HG02798 (cell line): ENCODE measurements around the gene DHX29.
"Not testable (repeated sequence)": the region's sequence is repeated elsewhere in the genome, so short reads cannot be mapped to it uniquely, and the experiment has no call there.

Experiments
- ATAC-seq: cut with Tn5 transposase; IDR thresholded peaks from one replicate; pipeline ENCODE4 v1.9.1; 2021; ENCODE audit warnings: mild to moderate bottlenecking; ENCODE audit not compliant: unreplicated experiment, poor library complexity

DHX29 gene

DNA sequence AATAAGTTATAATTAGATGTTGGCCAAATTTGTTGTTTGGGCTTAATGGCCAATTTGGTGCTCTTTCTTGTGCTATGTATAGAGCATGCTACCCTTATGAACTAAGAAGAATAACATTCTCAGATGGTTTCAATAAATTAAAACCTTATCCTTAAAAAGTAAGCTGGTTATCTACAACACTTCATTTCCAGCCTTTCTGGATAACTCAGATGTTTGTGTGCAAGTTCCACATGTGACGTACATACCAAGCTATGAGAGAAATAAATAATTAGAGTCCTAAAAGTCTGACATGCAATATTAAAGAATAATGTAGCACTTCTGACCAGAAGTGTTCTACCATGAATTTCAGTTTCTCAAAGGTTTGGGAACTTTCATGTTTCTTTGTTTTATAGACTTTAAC, 12.0 kb upstream of the DHX29 start:
- ATAC-seq, result no peak

DNA sequence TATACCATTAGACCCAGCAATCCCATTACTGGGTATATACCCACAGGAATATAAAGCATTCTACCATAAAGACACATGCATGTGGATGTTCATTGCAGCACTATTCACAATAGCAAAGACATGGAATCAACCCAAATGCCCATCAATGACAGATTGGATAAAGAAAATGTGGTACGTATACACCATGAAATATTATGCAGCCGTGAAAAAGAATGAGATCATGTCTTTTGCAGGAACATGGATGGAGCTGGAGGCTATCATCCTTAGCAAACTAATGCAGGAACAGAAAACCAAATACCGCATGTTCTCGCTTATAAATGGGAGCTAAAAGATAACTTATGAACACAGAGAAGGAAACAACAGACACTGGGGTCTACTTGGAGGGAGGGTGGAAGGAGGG, 10.7 kb upstream of the DHX29 start:
- not testable (repeated sequence) for ATAC-seq

DNA sequence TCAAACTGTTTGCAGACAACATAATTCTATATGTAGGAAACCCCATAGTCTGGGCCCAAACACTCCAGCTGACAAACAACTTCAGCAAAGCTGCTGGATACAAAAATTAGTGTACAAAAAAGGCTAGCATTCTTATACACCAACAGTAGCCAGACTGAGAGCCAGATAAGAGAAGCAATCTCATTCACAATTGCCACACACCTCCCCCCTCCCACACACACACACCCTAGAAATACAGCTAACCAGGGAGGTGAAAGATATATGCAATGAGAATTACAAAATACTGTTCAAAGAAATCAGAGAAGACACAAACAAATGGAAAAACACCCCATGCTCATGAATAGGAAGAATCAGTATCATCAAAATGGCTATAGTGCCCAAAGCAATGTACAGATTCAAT, 9.3 kb upstream of the DHX29 start:
- no peak for ATAC-seq

DNA sequence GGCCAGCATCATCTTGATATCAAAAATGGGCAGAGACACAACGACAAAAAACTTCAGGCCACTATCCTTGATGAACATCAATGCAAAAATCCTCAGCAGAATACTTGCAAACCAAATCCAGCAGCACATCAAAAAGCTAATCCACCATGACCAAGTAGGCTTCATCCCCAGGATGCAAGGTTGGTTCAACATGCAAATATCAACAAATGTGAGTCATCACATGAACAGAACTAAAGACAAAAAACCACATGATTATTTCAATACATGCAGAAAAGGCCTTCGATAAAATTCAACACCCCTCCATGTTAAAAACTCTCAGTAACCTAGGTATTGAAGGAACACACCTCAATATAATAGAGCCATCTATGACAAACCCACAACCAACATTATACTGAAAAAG, 8.8 kb upstream of the DHX29 start:
- ATAC-seq, result no peak

DNA sequence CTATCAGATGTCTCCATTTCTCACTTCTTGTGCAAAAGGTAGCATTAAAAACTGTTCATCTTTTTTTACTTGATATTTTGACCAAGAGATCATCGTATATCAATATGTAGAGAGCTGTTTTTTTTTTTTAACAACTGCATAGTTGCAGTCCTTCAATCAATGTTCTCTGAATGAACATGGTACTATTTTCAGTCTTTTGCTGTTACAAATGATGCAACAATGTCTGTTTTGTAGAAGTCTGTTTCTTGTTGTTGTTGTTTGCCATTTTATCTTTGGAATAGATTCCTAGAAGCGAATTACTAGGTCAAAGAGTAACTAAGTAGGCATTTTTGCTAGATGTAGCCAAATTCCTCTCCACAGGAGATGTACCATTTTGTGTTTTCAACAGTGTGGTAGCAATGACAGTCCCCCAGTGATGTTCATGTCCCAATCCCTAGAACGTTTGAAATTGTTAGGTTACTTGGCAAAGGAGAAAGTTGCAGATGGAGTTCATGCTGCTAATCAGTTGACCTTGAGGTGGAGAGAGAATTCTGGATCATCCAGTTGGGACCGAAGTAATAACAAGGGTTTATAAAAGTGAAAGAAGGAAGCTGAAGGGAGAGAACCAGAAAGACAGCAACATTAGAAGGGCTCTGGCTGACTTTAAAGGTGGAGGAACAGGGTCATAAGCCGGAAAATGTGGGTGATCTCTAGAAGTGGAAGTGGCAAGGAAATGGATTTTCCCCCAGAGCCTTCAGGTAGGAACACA, 6.5 kb upstream of the DHX29 start:
- ATAC-seq, result no peak

DNA sequence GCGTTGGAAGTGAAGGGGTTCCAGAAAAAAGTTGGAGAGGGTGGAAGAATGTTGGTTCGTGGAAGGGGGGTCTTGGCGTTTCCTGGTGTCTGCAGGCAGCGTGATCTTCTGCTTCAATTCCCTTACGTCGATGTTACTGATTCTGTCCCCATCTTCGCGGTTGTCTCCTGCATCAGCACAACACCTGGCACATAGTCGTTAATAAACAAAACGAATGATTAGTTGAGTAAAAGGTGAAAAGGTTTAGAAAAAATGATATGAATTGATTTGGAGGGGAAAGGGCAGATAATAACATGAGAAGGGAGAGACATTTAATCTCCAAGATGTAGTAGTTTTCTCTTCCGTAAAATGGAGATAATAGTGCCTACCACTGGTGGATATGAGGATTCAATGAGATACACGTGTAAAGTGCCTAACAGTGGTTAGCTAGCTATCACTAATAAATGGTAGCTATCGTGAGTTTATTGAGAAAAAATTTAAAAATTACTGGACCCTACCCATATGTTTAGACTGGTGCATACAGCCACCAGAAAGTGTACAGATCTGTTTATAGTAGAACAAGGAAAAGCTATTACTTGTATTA, 851 bp upstream of the DHX29 start:
- no peak for ATAC-seq

DNA sequence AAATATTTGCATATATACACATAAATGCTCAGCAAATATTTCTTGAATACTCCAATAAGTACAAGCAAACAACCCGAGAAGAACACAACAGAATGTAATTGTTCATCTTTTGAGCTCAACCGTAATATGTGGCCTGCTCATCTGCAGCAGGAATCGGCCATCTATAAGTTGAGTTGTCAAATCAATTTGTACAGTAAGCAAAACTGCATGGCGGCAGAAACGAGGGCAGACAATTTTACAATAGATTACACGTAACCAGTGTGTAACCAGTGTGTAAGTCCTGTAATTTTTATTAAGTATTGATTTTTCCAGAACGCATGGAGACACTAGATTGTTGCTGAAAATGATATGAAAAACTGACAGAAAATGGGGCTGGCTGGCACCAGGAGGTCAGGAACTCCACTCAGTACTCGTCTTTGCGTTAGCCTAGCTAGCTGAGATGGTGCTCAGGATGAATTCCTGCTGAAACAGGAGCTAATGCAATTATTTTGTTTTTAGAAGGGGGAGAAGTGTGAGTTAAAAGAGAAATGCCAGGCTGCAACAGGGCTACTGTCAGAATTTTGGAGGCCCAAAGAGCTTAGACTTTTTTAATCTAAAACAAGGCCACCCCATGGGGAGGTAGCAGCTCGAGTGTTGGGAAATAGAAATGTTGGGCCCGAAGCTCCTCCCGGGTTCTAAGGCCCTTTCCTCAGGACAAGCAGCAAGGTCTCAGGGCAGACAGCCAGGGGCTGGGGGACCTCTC, 682 bp downstream of the DHX29 start:
- ATAC-seq, result no peak

DNA sequence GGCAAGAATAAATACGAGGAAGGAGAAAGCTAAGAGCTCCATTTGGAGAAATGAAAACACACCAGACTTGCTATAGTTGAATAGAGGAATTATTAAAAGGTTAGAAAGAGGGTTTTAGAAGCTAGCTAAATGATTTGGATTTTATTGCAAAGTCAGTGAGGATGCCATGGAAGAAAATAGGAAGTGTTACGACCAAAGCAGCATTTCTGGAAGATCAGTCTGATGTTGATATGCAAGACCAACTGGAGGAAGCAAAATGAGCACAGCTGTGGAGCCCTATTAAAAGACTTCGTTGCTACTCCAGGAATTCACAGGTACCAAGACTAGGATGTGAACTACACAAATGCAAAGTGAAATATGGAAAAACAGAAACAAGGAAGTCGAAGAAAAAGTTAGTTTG, 2.1 kb downstream of the DHX29 start:
- no peak for ATAC-seq

DNA sequence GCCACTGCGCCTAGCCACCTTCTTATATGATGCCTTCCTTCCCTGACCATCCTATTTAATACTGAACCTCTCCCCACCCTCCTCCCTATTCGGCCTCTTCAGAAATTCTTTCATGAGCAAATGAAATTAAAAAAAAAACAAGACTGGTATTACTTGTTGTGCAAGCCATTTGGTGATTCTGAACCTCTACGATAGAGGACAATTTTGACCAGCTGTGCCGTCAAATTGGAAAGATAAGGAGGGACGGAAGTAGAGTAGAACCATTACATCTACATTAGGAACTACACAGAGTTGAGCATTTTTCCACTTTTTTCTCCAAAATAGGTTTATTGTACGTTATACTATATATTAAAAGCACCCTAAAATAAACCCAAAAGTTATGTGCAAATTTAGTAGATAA, 2.9 kb downstream of the DHX29 start:
- no peak for ATAC-seq

DNA sequence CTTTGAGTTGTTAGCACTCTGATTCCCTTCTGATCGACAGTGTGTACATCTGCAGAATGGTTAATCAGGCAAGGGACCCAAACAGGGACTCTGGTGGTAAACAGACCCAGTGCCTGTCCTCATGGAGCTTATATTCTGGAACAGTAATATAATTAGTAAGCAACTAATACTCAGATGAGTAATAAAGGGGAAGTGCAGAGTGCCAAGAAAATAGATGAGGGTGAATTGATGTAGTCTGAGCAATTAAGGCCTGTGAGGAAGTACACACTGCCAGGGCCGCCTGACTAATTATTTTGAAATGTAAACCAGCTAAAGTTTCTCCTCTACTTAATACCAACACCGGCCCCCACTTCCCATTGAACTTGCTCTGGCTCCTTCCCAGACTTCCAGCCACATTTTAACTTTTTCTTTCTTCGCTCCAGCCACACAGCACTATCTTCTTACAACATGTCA, 4.2 kb downstream of the DHX29 start:
- no peak for ATAC-seq

DNA sequence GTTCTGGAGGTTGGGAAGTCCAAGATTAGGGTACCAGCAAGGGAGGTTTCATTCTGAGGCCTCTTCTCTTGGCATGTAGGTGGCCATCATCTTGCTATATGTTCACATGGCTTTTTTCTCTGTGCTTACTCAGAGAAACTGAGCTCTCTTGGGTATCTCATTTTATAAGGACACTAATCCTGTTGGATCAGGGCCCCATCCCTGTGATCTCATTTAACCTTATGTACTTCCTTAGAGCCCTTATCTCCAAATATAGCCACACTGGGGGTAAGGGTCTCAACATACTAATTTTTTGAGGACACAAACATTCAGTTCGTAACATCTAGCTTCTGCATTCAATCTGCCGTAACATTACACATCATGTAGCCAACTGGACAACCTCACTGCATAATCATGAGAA, 6.6 kb downstream of the DHX29 start:
- ATAC-seq, result no peak

DNA sequence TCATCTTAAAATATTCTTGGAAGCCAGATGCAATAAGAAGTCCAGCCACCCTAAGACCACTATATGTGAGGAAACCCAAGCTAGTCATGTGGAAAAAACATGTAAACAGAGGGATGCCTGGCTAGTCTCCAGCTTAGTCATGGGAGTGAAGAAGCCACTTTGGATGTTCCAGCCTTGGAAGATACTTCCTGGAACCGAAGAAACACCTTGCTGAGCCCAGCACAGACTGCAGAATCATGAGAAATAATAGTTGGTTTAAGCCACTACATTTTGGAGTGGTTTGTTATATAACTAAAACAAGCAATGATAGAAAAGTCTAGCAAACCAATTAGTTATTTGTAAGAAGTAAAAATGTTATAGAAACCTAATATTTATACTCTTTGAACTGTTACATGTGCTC, 12.6 kb downstream of the DHX29 start:
- no peak for ATAC-seq

DNA sequence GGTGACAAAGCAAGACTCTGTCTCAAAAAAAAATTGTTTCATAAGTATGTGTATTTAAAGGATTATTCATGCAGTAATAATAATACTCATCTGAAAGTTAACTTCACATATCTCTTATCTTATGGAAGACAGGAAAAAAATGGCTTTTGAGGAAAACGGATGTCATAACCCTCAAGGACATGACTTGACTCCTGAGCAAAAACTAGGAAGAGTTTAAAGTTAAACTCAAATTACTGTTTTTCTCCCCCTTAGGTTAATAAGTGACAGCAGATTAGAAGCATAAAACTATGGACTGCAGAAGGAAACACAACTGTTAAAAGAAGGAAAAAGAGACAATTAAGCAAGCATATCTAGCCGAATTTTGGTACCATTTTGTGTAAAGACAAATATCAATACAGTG, 16.5 kb downstream of the DHX29 start:
- no peak for ATAC-seq

DNA sequence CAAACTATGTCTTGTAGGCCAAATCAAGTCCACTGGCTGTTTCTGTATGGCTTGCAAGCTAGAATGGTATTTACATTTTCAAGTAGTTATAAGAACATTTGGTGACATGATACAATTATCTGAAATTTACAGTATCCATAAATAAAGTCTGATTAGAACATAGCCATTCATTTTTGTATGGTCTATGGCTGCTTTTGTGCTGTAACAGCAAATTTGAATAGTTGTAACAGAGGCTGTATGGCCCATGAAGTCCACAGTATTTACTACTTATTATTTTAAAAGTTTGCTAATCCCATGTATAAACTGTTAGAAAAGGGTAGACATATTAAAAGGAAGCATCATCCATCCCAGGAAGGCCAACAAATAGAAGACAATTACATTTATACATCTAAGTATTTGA, 17.7 kb downstream of the DHX29 start:
- no peak for ATAC-seq

DNA sequence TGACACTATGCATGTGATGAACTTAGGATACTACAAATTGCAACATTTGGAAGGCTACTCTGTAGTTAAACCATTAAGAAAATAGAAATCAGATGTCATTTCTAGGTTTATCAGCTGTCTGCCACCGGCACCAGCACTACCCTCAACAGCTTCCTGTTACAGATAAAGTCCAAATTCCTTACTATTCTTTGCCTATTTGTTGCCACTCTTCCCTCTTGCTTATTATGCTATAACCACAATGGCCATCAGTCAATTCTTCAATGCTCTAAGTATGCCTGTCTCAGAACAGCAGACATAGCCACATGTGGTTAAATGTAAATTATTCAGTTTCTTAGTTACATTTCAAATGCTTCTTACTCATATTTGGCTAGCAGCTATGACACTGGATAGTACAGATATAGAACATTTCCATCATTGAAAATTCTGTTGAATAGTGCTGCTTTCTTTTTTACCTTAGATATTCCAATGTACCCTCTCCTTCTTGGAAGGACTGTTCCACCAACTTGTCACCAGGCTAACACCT, 21.0 kb downstream of the DHX29 start:
- ATAC-seq, result no peak

DNA sequence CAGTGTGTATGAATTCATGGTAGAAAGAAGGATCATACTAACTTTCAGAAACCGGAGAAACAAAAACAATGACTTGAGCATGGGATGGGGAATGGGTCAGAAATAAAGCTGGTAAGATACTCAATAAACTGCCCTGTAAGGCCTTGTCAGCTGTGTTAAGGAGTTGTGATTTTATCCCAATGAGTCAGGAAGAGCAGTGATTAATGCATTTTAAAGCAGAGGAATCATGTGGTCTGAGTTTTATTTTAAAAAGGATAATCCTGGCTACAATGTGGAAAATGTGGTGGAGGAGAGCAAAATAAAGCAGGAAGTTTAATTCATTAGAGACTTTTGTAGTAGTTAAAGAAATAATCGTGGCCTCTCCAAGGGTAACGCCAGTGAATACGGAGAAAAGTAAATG, 28.7 kb downstream of the DHX29 start:
- ATAC-seq, result no peak

DNA sequence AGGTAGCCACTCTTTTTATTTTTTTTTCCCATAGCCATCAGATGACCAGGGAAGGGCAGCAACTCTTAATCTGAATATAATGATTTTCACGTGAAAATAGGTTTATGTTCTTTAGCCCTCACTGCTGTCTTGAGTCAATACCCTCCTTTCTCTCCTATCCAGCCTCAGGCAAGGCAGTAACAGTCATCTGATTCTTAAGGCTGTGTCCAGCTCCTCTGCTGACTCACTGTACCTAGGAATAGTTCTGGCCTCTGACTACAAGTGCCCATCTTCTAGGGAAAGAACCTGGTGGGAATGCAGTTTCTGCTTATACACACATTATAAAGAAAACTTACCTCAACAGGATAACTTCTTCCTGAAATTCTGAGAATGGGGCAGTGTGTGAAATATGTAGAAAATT, 30.7 kb downstream of the DHX29 start:
- ATAC-seq, result no peak

DNA sequence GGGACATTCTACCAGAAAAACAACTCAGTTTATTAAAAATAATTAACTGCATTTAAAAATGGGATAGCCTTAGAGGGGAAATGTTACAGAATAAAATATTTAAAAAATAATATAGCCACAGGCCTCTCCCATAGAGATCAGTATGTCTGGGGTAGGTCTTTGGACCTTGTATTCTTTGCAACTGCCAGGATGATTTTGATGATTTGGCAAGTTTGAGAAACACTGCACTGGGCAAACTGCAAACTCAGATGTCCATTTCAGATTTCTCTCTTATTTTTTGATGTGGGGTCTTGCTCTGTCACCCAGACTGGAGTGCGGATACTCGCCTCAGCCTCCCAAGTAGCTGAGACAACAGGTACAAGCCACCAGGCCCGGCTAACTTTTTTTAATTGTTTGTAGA, 49.2 kb downstream of the DHX29 start:
- no peak for ATAC-seq

DNA sequence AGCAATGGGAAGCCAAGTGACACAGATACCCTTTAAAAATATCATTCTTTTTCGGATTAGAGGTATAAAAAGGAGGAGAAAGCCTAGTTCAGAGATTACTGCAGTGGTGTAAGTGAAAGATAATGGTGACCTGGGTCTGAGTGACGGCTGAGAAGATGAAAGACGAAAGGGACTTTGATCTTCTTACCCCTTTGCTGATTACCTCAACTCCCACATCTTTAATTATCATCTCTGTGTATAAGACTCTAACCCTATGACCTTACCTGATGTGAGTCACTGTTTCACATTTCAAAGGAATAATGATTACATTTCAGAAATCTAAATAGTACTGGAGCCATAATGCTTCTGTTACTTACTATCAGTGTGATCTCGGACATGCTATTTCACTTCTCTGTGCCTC, 52.7 kb downstream of the DHX29 start:
- ATAC-seq, result no peak

DNA sequence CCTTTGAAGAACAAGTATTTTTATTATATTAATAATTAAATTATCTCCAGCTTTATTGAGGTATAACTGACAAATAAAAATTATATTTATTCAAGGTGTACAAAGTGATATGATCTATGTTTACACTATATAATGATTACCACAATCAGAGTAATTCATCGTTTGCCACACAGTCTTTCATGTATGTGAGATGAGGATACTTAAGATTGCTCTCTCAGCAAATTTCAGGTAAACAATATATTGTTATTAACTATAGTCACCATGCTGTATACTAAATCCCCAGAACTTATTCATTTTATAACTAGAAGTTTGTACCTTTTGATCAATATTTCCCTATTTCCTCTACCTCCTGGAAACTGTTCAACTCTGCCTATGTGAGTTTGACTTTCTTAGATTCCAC, 57.4 kb downstream of the DHX29 start:
- no peak for ATAC-seq

DNA sequence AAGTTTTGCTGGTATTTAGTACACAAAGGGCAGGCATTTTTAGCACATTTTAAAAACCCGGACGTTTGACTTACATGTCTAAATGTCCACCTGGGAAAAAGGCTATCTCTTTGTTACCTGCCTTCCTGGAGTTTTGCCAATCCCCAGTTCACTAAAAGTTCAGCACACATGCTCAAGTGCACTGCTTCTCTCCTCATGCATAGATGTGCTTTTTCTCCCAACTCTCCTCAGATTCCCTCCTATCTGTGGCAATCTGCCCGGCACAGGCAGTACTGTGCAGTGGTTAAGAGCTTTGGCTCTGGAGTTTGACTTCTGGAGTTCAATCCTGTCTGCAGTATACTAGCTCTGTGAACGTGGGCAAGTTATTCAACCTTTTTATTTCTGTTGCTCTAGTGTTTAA, 65.7 kb downstream of the DHX29 start:
- no peak for ATAC-seq
